NOMO-1 (cell line): ENCODE measurements around the gene CTSA.

Experiments
- DNase-seq, 2 experiments: peaks; one replicate each; lab custom pipeline; 2025; ENCODE audit not compliant: unreplicated experiment in 2 of 2; lab: John Stamatoyannopoulos, UW

Gene CTSA

GRCh38 chr20:45890985-45891983, at the start of gene CTSA, which contains the start of gene NEURL2:
Gene CTSA, plus strand, starts transcription at chr20:45891335. Its CDS starts 234 bp downstream, at chr20:45891569.
Gene NEURL2, minus strand, starts transcription at chr20:45891208. Its CDS starts 217 bp downstream, at chr20:45890991.
- DNase-seq: peak; percentile 59 to 70

- DNase-seq: no peak
Measured at GRCh38 chr20:45841407-45842129, 49.6 kb upstream of the CTSA start.

- DNase-seq: peak; percentile 72 to 94
Measured at GRCh38 chr20:45842169-45842812, 48.8 kb upstream of the CTSA start.

GRCh38 chr20:45843506-45843905, 47.6 kb upstream of the CTSA start:
- DNase-seq: no peak

- no peak for DNase-seq
Measured at GRCh38 chr20:45845452-45845851, 45.7 kb upstream of the CTSA start.

- DNase-seq: no peak
Measured at GRCh38 chr20:45848421-45848820, 42.7 kb upstream of the CTSA start.

- no peak for DNase-seq
Measured at GRCh38 chr20:45848969-45849582, 42.1 kb upstream of the CTSA start.

- DNase-seq: no peak
Measured at GRCh38 chr20:45850238-45850637, 40.9 kb upstream of the CTSA start.

GRCh38 chr20:45850926-45851325, 40.2 kb upstream of the CTSA start:
- no peak for DNase-seq

- no peak for DNase-seq
Measured at GRCh38 chr20:45851501-45851900, 39.6 kb upstream of the CTSA start.

- DNase-seq: no peak
Measured at GRCh38 chr20:45852326-45852725, 38.8 kb upstream of the CTSA start.

GRCh38 chr20:45853484-45853883, 37.7 kb upstream of the CTSA start:
- DNase-seq: no peak

- DNase-seq: peak; percentile 98 to 99
Measured at GRCh38 chr20:45857114-45857881, 33.8 kb upstream of the CTSA start, which contains the start of the genes ACOT8 and ZSWIM3. Gene ACOT8, minus strand, starts transcription at chr20:45857392. Its CDS starts 77 bp downstream, at chr20:45857315. Gene ZSWIM3, plus strand, starts transcription at chr20:45857614. Its CDS starts 212 bp downstream, at chr20:45857826.

GRCh38 chr20:45857882-45858216, 33.3 kb upstream of the CTSA start:
- peak; percentile 46 to 68 for DNase-seq

GRCh38 chr20:45859916-45860315, 31.2 kb upstream of the CTSA start:
- no peak for DNase-seq

GRCh38 chr20:45860560-45861220, 30.4 kb upstream of the CTSA start:
- no peak for DNase-seq

- no peak for DNase-seq
Measured at GRCh38 chr20:45861221-45862075, 29.7 kb upstream of the CTSA start.
